SK-N-SH (cell line): ENCODE results near the gene TRIM3. TPM values are rescaled to one million over a fixed set of nuclear protein-coding genes. Genes with fewer than 3 reads are reported as not detected.
A peak's percentile ranks its signal among the peaks of the same experiment; 100 is the strongest.

ENCODE experiments used
- CTCF ChIA-PET: fragments of 300-600, 350-600 bp; formaldehyde crosslinking; extraction: SDS; loops from one replicate; lab custom pipeline; 2021; lab: Yijun Ruan, JAX
- POLR2A ChIA-PET: fragments of 350-600 bp; sonication (Branson Sonifier 250); formaldehyde crosslinking; extraction: SDS; loops from one replicate; lab custom pipeline; 2020; ENCODE audit warnings: antibody characterized with exemption, inconsistent platforms; lab: Yijun Ruan, JAX
- DNase-seq: peaks from one replicate; pipeline ENCODE4 v3.0.0; 2012
- H2AFZ ChIP-seq: fragments of 200-600 bp; sonication (generic); 2 replicates; pipeline ENCODE4 v1.8.1; 2016; ENCODE audit warnings: antibody characterized with exemption, mild to moderate bottlenecking, low read depth
- H3F3A ChIP-seq: fragments of 200-600 bp; sonication (generic); replicated peaks from 2 replicates; pipeline ENCODE3; 2016; ENCODE audit warnings: antibody characterized with exemption, mild to moderate bottlenecking; ENCODE audit not compliant: insufficient read depth
- H3K27ac ChIP-seq, 2 experiments: fragments of 200-500 bp in 1 of 2; fragments of 200-600 bp in 1 of 2; sonication (Bioruptor generic) in 1 of 2; sonication (generic), shearing (Covaris generic) in 1 of 2; 2 replicates each; pipeline versions ENCODE4 v1.5.1 to v1.6.1; 2014 to 2016; ENCODE audit warnings: low read depth in 2 of 2, inconsistent platforms in 1 of 2, low read length in 1 of 2, mild to moderate bottlenecking in 1 of 2, mixed read lengths in 1 of 2
- H3K27me3 ChIP-seq: fragments of 200-600 bp; sonication (generic), shearing (Covaris generic); 2 replicates; pipeline ENCODE4 v1.6.1; 2016; ENCODE audit warnings: mixed run types; ENCODE audit not compliant: insufficient read depth
- H3K36me3 ChIP-seq, 2 experiments: fragments of 200-500 bp in 1 of 2; fragments of 200-600 bp in 1 of 2; sonication (Bioruptor generic) in 1 of 2; sonication (generic) in 1 of 2; replicated peaks in 1 of 2; 2 replicates each; pipeline versions ENCODE3 to v1.5.1; 2014 to 2016; ENCODE audit warnings: low read length in 1 of 2, mild to moderate bottlenecking in 1 of 2; ENCODE audit not compliant: insufficient read depth in 2 of 2, control insufficient read depth in 1 of 2
- H3K4me1 ChIP-seq, 2 experiments: fragments of 200-500 bp in 1 of 2; fragments of 200-600 bp in 1 of 2; sonication (Bioruptor generic) in 1 of 2; sonication (generic), shearing (Covaris generic) in 1 of 2; 2 replicates each; pipeline versions ENCODE4 v1.5.1 to v1.6.1; 2014 to 2016; ENCODE audit warnings: low read depth in 1 of 2, low read length in 1 of 2, mixed run types in 1 of 2; ENCODE audit not compliant: insufficient read depth in 2 of 2, control insufficient read depth in 1 of 2
- H3K4me2 ChIP-seq: fragments of 200-600 bp; sonication (generic), shearing (Covaris generic); 2 replicates; pipeline ENCODE4 v1.6.1; 2017; ENCODE audit warnings: mixed run types
- H3K4me3 ChIP-seq, 2 experiments: fragments of 200-500 bp in 1 of 2; fragments of 200-600 bp in 1 of 2; sonication (Bioruptor generic) in 1 of 2; sonication (generic), shearing (Covaris generic) in 1 of 2; 2 replicates each; pipeline versions ENCODE4 v1.5.1 to v1.8.1; 2014 to 2016; ENCODE audit warnings: low read depth in 2 of 2, inconsistent platforms in 1 of 2, low read length in 1 of 2, mild to moderate bottlenecking in 1 of 2, mixed read lengths in 1 of 2, moderate library complexity in 1 of 2
- H3K79me2 ChIP-seq: fragments of 200-600 bp; sonication (generic); 2 replicates; pipeline ENCODE4 v1.8.1; 2017; ENCODE audit warnings: mild to moderate bottlenecking; ENCODE audit not compliant: insufficient read depth
- H3K9ac ChIP-seq: fragments of 200-600 bp; sonication (generic); 2 replicates; pipeline ENCODE4 v1.6.1; 2017; ENCODE audit warnings: mixed run types
- H3K9me2 ChIP-seq: fragments of 200-600 bp; sonication (generic); 2 replicates; pipeline ENCODE4 v1.6.1; 2017; ENCODE audit warnings: mixed run types
- H3K9me3 ChIP-seq: fragments of 200-600 bp; sonication (generic); 2 replicates; pipeline ENCODE4 v1.6.1; 2017; ENCODE audit warnings: mixed run types, mild to moderate bottlenecking, moderate library complexity
- H4K20me1 ChIP-seq: fragments of 200-600 bp; sonication (generic); 2 replicates; pipeline ENCODE4 v1.6.1; 2017; ENCODE audit warnings: mild to moderate bottlenecking, mixed run types; ENCODE audit not compliant: insufficient read depth
- CHD2 ChIP-seq: fragments of 150-350 bp; IDR thresholded peaks from 2 replicates; pipeline ENCODE4 v1.6.1; 2018; ENCODE audit warnings: low read length; ENCODE audit not compliant: partially characterized antibody
- CTCF ChIP-seq: fragments of 200-600 bp; sonication (generic); IDR thresholded peaks from 2 replicates; pipeline ENCODE4 v1.6.1; 2017; ENCODE audit warnings: antibody characterized with exemption, mild to moderate bottlenecking, moderate library complexity
- FOXJ3 ChIP-seq: sonication (generic); formaldehyde crosslinking; IDR thresholded peaks from 2 replicates; pipeline ENCODE4 v1.5.1; 2020; ENCODE audit warnings: mild to moderate bottlenecking, missing genetic modification reagents
- MAX ChIP-seq: IDR thresholded peaks from 2 replicates; pipeline ENCODE4 v1.4.0; 2012; ENCODE audit warnings: low read depth
- MXI1 ChIP-seq: IDR thresholded peaks from 2 replicates; pipeline ENCODE4 v1.6.1; 2012; ENCODE audit warnings: mild to moderate bottlenecking, low read depth, low read length, improper control_type of control experiment
- NFIC ChIP-seq: IDR thresholded peaks from 2 replicates; pipeline ENCODE4 v1.4.0; 2012; ENCODE audit warnings: borderline replicate concordance
- NRF1 ChIP-seq: IDR thresholded peaks from 2 replicates; pipeline ENCODE4 v1.6.1; 2012; ENCODE audit warnings: low read depth, mild to moderate bottlenecking, low read length
- RAD21 ChIP-seq: IDR thresholded peaks from 2 replicates; pipeline ENCODE4 v1.6.1; 2012; ENCODE audit warnings: mild to moderate bottlenecking, low read length
- SMC3 ChIP-seq: IDR thresholded peaks from 2 replicates; pipeline ENCODE4 v1.6.1; 2012; ENCODE audit warnings: low read depth, low read length, improper control_type of control experiment
- ZBTB33 ChIP-seq: IDR thresholded peaks from 2 replicates; pipeline ENCODE4 v1.4.0; 2012; ENCODE audit warnings: low read depth, borderline replicate concordance
- WGBS: methylation state at CpG from one replicate; pipeline ENCODE4 v1.1.6; 2017; ENCODE audit warnings: low lambda C conversion rate; 5-methylcytosine and 5-hydroxymethylcytosine counted together
- polyA plus RNA-seq, 3 experiments: library from polyadenylated mRNA; depleted of rRNA; stranded (reverse); fragments of >200 nt; gene quantifications; 2 replicates each; pipeline ENCODE4 v1.2.3, GENCODE V29; 2012

The TRIM3 gene
- polyA plus RNA-seq, 1 of the 3 experiments (the other 2 are of a cell fraction): 22.8 TPM

- Histone ChIP-seq H3K9ac (no peak within 1 kb of the TSS), H3K27me3 (no peaks in the 10 kb centered on the region), H3K4me2 (no peak within 1 kb of the TSS), H3K9me3 (no peaks in the 10 kb centered on the region), H2AFZ (no peak within 1 kb of the TSS), H3K79me2 (no peaks in the 10 kb centered on the region), H3K4me3 (no peak within 1 kb of the TSS), H3K4me1 (peaks cover 0 to 18% of the 10 kb centered on the region in 2 experiments; a peak in 1 of 4 replicates), H3K36me3 (no peaks in the 10 kb centered on the region), H3K9me2 (no peaks in the 10 kb centered on the region), H3F3A (no peaks in the 10 kb centered on the region), H4K20me1 (no peaks in the 10 kb centered on the region), H3K27ac (no peak within 1 kb of the TSS)
- CTCF ChIA-PET: interaction anchor here (0.7 to 14.7 kb wide), 6 partner anchors 13 to 78 kb away, joined by 3 to 360 read pairs (median 6); no protein-coding TSS in a partner anchor
- DNase-seq: no peak
- POLR2A ChIA-PET: interaction anchor here (0.6 kb wide), 1 partner anchor 22 kb away, joined by 3 read pairs; the partner anchor contains the start of gene APBB1
- 74% methylated on average over 3 of the region's 3 CpGs for WGBS
- TF ChIP-seq NFIC: no peak
- TF ChIP-seq NRF1: no peak
Observed at GRCh38 chr11:6440906-6441358, 32.8 kb downstream of the TRIM3 start, which contains the start of gene HPX. HPX (minus strand) TSS chr11:6440987; CDS start chr11:6440963, 24 bp downstream.

GRCh38 chr11:6438979-6439571 lies 34.7 kb downstream of the TRIM3 start:
- H3K27ac ChIP-seq: no peak overlapping the region
- H4K20me1 ChIP-seq: no peaks in the 10 kb centered on the region
- no peaks in the 10 kb centered on the region for H3K9me3 ChIP-seq
- no peak overlapping the region; a peak in 1 of 4 replicates for H3K4me3 ChIP-seq
- ChIA-PET POLR2A (interaction anchor here (1.0 to 2.3 kb wide), 2 partner anchors 9 to 20 kb away, joined by 4 to 9 read pairs; partner anchors contain the start of gene APBB1), CTCF (interaction anchor here (0.6 to 14.7 kb wide), 43 partner anchors 8 to 319 kb away, joined by 3 to 360 read pairs (median 5); partner anchors contain the start of genes APBB1 and SMPD1)
- no peaks in the 10 kb centered on the region for H3F3A ChIP-seq
- H2AFZ ChIP-seq: no peak overlapping the region; the same call in 1 of the 2 replicates
- peak; percentile 64 for DNase-seq
- H3K9me2 ChIP-seq: no peaks in the 10 kb centered on the region
- H3K27me3 ChIP-seq: no peaks in the 10 kb centered on the region
- 29% methylated on average over 1 of the region's 1 CpG for WGBS
- no peak overlapping the region for H3K4me2 ChIP-seq
- no peaks in the 10 kb centered on the region for H3K79me2 ChIP-seq
- no peak overlapping the region for H3K9ac ChIP-seq
- no peak for TF ChIP-seq ZBTB33
- TF ChIP-seq CTCF: peak; percentile 65
- TF ChIP-seq FOXJ3 (CRISPR knock-in tag): no peak
- peak; percentile 71 for TF ChIP-seq SMC3
- TF ChIP-seq MAX: peak; percentile 25; the same call in 1 of the 2 replicates
- TF ChIP-seq RAD21: peak; percentile 68
- peak; percentile 26 for TF ChIP-seq CHD2
- peak; percentile 53; the same call in 1 of the 2 replicates for TF ChIP-seq MXI1
- TF ChIP-seq, all 33 proteins: peak for 6
- Histone ChIP-seq H3K36me3 (no peaks in the 10 kb centered on the region), H3K4me1 (peaks cover 0 to 18% of the 10 kb centered on the region in 2 experiments; a peak in 1 of 4 replicates)
